ENCODE results near the gene FZR1. TPM values are rescaled to one million over a fixed set of nuclear protein-coding genes. Genes with fewer than 3 reads are reported as not detected.

Gene FZR1
- total RNA-seq, 1 donor from 2014 or later = 53.9 TPM

- no peak within 1 kb of the TSS for H3K4me3 ChIP-seq (ENCODE audit: low read depth, low read length)
- TF ChIP-seq CTCF (conservative IDR thresholded peaks at IDR 0.05; ENCODE audit: low read depth, low read length) = no peak
- no peak for DNase-seq (ENCODE audit: low read depth)
These were observed 22.9 kb upstream of the FZR1 start, which contains the start of gene SMIM44 for GRCh38 chr19:3483226-3483628. TSS of gene SMIM44 (minus strand) at chr19:3483441. CDS start at chr19:3483403, 38 bp downstream.

GRCh38 chr19:3491396-3492119 is 14.6 kb upstream of the FZR1 start:
- DNase-seq (ENCODE audit: low read depth) = no peak
- TF ChIP-seq CTCF (conservative IDR thresholded peaks at IDR 0.05; ENCODE audit: low read depth, low read length) = no peak
- no peak overlapping the region for H3K4me3 ChIP-seq (ENCODE audit: low read depth, low read length)

GRCh38 chr19:3492131-3492839 is 13.8 kb upstream of the FZR1 start:
- DNase-seq (ENCODE audit: low read depth) = no peak
- no peak for TF ChIP-seq CTCF (conservative IDR thresholded peaks at IDR 0.05; ENCODE audit: low read depth, low read length)

GRCh38 chr19:3492919-3493318 is 13.2 kb upstream of the FZR1 start:
- TF ChIP-seq CTCF (conservative IDR thresholded peaks at IDR 0.05; ENCODE audit: low read depth, low read length) = no peak
- H3K4me3 ChIP-seq (ENCODE audit: low read depth, low read length) = no peak overlapping the region
- no peak for DNase-seq (ENCODE audit: low read depth)

More at GRCh38 chr19:3492131-3492839, 13.8 kb upstream of the FZR1 start:
- no peak overlapping the region for H3K4me3 ChIP-seq (ENCODE audit: low read depth, low read length)

DNA sequence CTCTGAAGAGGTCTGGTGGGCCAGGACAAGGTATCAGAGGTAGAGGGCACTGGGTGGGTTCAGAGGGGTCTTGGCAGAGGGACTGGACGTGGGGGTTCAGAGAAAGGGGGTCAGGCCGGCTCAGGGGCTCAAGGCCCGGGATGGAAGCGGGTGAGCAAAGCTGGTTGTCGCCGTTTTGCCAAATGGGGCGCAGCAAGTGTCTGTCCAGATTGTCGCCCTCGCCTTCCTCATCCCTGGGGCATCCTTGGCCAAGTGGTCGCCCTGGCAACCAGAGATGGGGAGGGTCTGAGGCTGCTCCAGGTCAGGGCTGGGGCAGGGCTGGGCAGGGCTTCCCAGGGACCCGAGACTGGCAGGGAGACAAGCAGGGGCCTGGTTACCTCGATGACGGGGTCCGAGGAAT is 12.5 kb upstream of the FZR1 start:
- TF ChIP-seq CTCF (conservative IDR thresholded peaks at IDR 0.05; ENCODE audit: low read depth, low read length) = no peak
- H3K4me3 ChIP-seq (ENCODE audit: low read depth, low read length) = no peak overlapping the region
- DNase-seq (ENCODE audit: low read depth) = no peak

DNA sequence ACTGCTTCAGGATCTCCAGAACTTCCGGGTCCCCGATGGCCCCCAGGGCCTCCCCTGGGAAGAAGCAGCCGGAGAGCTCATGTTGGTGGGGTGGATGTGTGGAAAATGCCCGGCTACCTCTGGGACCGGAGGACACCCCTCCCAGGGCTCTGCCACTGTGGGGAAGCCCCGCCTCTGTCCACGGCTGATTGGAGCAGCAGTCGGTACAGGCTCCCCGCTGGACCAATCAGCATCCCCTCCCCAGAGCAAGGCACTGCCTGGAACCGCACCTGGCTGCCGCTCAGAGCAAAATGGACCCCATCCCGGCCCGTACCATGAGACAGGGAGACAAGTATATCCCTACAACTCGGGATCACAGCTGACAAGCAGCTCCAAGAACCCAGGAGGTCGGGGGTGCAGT is 12.1 kb upstream of the FZR1 start:
- TF ChIP-seq CTCF (conservative IDR thresholded peaks at IDR 0.05; ENCODE audit: low read depth, low read length) = no peak

More for the DNA sequence above, 12.1 kb upstream of the FZR1 start:
- no peak overlapping the region for H3K4me3 ChIP-seq (ENCODE audit: low read depth, low read length)
- DNase-seq (ENCODE audit: low read depth) = no peak
